GM19239 (cell line): Measurements from ENCODE around the gene RPS6KA2.

Source experiments
- DNase-seq: peaks from one replicate; pipeline ENCODE4 v3.0.0; 2011; ENCODE audit warnings: low spot score; ENCODE audit not compliant: insufficient read length
- FAIRE-seq: peaks from 2 replicates; lab custom pipeline; 2011; peaks lifted over from hg19 to GRCh38; lab: Jason Lieb, UNC

The RPS6KA2 gene

DNA sequence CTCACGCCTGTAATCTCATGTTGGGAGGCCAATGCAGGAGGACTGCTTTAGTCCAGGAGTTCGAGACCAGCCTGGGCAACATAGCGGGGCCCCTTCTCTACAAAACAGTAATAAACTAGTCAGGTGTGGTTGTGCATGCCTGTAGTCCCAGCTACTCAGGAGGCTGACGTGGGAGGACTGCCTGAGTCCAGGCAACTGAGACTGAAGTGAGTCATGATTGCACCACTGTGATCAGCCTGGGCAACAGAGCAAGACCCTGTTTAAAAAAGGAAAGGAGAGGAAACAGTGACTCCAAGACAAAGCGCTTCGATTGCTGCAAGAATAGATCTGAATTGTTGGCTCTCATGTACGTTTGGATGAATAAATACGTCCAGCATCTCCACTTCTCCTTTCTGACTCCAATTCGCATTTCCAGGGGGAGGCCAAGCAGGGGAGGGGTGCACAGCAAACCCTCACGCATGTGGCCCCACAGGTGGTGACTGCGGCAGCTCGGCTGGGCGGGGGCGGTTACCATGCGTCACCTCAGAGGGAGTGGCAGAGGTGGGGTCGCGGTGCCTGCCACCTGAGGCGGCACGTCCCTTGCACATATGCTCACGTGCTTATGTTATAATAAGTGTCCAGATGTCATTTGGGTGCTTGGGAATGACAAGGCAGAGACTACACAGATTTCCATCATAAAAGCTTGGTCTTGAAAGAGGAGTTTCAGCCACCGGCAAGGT is 149.2 kb downstream of the RPS6KA2 start:
- FAIRE-seq = no peak

DNA sequence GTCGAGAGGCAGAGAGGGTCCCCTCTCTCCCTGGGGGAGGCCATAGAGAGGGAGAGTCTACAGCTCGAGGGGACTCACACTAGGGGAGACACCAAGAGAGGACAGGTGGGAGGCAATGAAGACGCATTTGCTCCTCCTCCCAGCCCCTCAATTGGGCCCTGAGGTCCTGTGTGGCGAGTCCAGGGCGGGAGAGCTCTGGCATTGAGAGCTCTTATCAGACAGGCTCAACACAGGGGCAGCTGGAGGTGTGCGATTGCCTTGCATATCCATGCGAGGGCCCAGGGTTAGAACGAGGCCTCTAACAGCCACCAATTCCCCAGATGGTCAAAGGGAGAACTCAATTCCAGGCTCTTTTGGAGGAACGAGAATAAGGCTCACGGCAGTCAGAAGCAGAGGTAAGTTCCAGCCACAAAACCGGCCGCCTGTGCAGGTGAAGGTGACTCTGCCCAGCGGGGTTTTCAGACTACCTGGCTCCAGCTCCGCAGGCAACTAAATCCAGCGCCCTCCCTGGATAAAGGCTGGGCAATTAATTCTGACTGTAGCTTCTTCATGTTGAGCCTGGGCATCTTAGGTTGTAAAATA is 150.3 kb downstream of the RPS6KA2 start:
- DNase-seq = no peak
- FAIRE-seq = no peak

More for the DNA sequence above, 149.2 kb downstream of the RPS6KA2 start:
- DNase-seq = no peak

GRCh38 chr6:166476061-166476591 is 150.9 kb downstream of the RPS6KA2 start:
- DNase-seq = no peak
- no peak for FAIRE-seq

DNA sequence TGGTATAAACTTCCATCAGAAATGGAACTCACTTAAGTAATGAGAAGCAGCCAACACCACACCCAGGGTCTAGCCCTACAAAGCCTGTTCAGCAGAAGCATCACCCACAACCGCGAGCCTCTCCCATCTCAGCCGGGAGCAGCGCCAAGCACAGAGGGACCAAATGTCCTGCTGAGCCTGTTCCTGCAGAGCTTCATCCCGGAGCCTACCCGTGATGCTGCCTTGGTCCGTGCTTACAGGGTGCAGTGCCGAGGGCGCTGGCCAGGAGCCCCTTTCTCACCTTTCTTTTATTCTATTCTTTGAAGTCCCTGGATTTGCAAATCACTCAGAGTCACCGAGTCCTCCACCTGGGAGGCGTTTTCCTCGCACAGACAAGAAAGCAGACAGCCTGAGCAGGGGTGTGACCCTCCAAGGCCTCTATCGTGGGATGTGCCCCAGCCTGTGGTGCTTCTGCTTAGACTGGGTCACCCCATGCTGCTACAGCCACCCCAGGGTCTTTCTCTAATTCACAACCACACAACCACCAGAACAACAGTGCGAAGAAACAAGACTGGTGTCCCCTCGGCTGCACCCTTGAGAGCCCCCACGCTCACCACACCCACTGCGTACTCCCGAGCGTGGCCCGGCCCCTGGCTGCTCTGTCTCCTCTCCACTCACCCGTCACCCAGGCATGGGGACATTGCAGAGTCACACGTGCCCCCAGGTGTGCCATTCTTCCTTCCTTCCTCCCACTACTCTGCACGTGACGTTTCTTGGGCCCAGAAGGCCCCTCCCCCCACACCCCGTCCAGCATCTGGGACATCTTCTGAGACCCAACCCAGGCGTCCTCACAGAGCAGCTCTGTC is 152.1 kb downstream of the RPS6KA2 start:
- no peak for DNase-seq
- no peak for FAIRE-seq

GRCh38 chr6:166473886-166474571 is 153.0 kb downstream of the RPS6KA2 start:
- no peak for DNase-seq

GRCh38 chr6:166472636-166473035 is 154.4 kb downstream of the RPS6KA2 start:
- DNase-seq (no peak), FAIRE-seq (no peak)

More at GRCh38 chr6:166473886-166474571, 153.0 kb downstream of the RPS6KA2 start:
- no peak for FAIRE-seq

GRCh38 chr6:166471797-166472260 is 155.2 kb downstream of the RPS6KA2 start:
- no peak for FAIRE-seq

GRCh38 chr6:166470863-166471410 is 156.1 kb downstream of the RPS6KA2 start:
- FAIRE-seq (no peak), DNase-seq (no peak)

More at GRCh38 chr6:166471797-166472260, 155.2 kb downstream of the RPS6KA2 start:
- DNase-seq = no peak

DNA sequence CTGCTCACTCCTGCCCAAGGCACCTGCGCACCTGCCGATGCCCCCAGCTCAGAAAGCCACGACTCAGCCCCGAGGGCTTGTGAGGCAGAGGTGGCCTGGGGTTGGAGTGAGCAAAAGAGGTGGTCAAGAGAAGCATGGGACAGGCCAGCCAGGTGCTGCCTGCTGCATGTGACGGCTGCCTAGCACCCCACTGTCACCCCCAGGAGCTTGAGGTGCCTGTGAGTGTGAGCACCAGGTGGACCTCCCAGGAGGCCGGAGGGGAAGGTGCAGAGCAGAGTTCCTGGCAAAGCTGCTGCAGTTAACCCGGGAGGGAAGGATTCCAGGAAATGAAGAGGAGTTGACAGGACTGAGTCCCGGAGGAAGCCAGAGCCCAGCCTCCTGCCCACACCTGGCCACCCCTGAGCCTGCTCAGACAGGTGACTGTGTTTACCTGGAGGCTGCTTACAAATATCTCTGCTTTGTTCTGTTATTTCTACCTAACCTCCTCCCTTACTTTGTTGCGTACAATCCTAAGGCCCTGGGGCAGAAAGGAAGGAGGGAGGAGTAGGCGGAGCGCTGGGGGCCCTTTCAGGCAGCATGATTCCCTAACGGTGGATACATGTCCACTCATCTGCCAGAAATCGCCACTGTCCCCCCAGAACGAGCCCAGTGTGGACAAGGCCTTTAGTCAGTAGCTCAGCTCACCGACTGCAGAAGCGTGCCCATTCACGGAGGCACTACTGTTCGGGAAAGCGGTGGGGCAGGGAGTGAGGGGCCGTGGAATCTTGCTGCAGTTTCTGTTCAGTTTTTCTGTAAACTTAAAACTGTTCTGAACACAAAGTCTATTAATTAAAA is 156.8 kb downstream of the RPS6KA2 start:
- FAIRE-seq (no peak), DNase-seq (no peak)

DNA sequence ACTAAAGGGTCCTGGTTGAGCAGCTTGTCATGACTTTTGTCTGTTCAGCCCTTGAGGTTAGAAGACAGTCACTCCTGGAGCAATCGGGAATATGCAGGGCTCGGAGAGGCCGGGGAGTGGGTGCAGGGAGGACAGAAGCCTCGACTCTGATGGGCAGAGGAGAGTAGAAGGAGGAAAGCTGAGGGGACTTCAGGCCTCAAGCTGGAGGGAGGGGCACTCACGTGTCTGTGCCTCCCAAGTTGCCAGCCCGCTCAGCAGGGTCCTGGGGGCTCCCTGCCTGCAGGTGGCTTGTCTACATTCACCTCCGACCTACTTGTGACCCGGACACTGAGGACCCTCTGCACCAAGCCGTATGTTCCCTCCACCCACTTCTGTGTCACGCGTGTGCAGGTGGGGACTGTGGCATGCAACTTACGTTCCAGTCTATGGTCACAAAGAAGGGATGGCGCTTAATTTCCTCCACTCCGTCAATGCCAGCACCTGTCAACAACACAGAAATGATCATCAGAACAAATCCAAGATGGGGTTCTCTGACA is 157.6 kb downstream of the RPS6KA2 start:
- DNase-seq = no peak
- no peak for FAIRE-seq

DNA sequence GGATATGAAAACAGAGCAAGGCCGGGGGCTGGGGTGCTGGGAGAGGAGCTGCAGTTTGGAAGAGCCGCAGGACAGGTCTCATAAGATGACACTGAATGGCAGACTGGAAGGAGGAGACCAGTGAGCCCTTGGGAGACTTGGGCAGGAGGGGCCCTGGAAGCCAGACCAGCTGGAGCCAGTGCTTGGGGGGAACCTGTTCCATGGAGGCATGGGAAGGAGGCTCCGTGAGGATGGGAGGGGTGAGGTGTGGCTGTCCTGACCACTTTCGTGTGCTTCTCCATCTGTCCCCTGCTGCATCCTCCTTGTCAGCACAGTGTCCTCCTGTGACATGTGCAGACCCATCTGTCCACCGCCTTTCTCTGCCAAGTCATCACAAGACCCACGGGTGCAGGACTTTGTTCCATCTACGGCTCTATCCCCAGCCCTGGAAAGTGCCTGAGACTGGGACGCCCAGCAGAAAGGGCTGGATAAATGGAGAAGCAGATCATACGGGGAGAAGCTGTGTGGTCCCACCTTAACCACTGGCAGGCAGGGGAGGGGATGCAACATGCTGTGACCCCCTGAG is 159.5 kb downstream of the RPS6KA2 start:
- FAIRE-seq (no peak), DNase-seq (no peak)

DNA sequence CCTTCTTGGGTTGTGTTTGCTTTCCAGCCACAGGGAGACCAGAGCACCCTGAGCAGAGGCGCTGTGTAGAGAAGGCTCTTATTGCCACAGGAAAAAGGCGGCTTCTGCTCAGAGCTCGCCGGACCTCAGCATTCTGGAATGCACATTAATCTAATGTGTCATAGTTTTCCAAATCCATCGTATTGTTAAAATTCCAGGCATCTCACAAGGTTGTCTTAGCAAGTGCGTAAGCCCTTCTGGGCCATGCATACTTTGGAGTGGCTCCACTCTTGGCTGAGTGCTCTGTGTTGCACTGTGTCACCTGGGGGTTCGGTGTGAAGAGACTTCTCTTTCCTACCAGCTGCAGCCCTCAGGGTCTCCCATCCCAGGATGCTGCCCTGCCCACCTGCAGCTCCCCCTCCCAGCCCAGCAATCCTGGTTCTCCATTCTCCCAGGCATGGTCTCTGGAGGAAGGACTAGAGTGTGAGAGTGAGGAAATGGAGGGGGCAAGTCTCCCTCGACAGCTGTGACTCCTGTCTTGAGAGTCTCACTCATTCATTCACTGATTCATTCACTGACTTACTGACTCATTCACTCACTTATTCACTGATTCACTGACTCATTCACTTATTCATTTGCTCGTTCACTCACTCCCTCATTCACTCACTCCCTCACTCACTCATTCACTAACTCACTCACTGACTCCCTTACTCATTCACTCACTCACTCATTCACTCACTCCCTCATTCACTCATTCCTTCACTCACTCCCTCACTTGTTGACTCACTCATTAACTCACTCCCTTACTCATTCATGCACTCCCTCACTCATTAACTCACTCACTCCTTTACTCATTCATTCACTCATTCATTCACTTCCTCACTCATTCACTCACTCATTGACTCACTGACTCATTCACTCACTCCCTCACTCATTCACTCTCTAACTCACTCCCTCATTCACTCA is 160.6 kb downstream of the RPS6KA2 start:
- no peak for DNase-seq
- FAIRE-seq = no peak

DNA sequence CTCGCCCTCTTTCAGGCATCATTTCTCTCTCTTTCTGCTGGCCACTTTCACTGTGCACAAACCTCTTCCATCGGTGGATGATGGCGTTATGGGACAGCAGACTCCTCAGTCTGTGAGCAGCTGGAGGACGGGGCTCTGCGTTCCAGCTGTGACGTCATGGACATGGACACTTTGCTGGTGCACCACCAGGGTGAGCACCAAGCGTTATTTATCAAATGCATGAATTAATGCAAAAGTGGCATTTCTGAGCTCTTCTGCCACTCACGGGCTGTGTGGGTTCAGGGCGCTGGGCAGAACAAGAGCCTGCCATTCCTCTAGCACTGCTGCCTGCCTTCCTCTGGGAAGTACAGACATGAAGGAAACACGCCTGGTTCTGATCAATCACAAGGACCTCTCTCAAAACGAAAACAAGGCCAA is 161.4 kb downstream of the RPS6KA2 start:
- FAIRE-seq (no peak), DNase-seq (no peak)

DNA sequence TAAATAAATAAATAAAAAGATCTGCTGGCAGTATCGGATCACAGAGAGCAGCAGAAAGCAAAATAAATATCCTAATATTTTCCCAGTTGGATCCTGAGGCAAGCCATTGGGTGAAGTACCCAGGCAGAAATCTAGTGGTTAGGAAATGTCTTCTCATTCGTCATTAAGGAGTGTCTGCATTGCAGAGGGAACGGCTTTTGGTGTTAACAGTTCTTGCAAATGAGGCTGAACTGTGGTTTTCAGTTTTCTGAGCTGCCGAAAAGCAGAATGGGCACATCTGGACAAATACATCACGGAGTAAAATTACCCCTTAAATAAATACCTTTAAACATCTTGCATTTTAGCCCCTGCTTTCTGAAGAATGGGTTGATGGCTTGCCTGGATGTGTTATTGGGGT is 162.1 kb downstream of the RPS6KA2 start:
- FAIRE-seq (peak; percentile 75), DNase-seq (no peak)

DNA sequence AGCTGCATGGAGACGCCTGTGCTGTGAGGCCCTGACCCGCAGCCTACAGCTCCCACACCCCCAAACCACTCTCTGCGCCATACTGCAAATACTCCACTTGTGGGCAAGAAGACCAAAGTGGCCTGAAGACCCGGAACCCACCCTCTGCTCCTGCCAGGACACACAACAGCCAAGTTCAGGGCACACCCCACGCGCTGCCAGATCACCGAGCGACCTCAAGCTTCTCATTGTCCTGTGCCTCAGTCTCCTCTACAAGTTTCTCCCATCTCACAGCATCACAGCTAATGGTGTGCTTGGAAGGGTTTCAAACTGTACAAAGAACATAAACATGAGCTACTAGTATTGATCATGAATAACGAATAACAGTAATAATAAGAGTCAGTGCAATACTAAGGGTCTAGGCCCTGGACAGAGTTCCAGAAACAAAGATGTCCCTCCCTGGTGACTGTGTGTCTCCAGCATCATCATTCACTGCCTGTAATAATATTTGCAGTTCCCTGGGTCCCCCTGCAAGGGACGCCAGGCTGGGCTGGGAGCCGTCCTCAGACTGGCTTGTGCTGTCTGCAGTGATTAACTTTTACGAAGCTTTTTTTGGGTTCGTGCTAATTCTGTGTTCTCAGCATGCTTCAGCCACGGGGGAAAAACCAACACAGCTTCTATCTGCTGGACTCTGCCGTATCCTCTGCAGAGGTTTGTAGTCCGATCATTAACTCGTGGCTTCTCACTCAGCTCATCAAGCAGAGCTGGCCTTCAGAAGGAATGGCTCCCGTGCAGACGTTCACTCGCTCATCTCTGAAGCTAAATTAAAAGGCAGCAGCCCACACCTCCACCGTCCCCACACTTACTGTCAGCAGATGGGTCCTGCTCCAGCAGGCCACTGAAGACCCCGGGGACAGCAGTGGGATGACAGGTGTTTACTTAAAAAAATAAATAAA is 162.7 kb downstream of the RPS6KA2 start:
- DNase-seq (no peak), FAIRE-seq (no peak)

DNA sequence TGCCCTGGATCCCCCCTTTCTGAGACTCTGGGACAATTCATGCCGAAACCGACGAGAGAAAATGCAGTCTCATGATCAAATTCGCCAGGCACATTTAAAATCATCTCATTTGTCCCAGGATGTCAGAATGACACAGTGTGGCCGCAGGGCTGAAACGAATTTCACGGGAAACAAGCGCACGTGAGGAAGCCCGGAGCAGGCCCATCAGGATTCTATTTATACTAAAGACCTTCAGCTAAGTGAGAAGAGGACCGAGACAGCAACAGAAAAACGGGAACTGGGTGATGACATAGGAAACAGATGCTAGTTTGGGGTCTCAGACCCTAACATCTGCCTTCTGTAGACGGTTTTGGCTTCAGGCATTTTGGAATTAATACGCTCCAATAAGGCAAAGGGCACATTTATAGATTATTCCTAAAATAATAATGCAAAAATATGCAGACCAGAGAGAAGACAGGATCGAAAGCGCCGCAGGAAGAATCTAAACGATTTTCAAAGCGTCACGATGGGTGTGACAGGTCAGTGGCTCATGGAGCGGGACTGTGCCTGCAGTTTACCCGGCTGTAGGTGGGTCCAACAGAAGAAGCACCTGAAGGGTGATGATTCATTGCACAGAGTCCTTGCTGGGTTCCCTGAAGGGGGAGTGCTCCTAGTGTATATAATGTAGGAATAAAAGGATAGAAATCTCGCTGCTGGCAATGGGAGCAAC is 163.5 kb downstream of the RPS6KA2 start:
- no peak for DNase-seq
- FAIRE-seq = no peak
